Measurements from ENCODE around the gene RHOF.
"Not testable (repeated sequence)": the region's sequence is repeated elsewhere in the genome, so short reads cannot be mapped to it uniquely, and the experiment has no call there.

RHOF gene

DNA sequence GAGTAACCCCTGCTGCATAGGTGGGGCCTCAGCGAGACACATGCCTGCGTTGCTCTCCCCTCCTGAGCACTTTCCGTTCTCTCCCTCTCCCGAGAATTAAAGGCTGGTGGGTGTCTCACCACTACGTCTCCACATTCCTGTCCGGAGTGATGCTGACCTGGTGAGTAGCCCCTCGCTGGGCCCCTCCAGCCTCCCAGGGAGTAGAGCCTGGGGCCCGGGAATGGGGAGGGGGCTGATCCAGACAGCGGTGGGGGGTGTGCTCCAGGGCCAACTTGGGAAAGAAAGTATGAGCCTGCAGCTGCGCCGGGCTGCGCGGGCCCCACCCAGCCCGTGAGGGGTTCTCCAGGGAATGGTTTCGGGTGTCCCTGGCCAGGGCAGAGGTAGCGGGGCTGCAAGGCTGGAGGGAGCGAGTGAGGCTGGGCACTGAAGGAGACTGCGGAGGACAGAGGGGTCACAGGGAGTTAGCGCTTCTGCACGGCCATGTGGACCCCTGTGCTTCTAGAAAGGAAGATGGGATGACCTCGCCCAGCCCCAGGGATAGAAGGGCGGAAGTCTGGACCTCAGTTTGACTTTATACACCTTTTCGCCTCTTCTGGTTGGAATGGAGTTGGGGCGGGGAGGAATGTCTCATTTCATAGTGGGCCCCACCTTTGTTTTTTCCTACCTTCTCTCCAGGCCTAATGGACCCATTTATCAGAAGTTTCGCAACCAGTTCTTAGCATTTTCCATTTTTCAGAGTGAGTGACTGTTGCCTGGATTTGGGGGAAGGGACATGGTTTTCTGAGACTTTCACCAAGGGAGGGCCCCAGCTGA, 22.5 kb downstream of the RHOF start:
- DNase-seq = no peak

DNA sequence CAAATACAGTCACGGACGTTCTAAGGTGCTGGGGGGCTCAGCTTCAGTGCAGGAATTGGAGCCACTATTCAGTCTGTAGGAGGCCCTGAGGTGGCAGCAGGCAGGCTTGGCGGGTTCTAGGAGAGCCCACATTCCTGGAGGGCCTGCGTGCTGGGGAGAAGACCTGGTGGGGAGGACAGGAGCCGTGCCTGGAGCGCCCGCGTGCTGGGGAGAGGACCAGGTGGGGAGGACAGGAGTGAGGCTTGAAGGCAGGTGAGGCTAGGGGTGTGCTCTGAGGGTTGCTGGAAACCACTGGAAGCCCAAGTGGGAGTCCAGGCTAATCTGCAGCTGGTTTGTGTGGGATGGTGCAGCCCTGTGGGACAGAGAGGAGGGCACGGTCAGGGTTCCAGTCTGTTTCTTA, 23.1 kb downstream of the RHOF start:
- no peak for DNase-seq

DNA sequence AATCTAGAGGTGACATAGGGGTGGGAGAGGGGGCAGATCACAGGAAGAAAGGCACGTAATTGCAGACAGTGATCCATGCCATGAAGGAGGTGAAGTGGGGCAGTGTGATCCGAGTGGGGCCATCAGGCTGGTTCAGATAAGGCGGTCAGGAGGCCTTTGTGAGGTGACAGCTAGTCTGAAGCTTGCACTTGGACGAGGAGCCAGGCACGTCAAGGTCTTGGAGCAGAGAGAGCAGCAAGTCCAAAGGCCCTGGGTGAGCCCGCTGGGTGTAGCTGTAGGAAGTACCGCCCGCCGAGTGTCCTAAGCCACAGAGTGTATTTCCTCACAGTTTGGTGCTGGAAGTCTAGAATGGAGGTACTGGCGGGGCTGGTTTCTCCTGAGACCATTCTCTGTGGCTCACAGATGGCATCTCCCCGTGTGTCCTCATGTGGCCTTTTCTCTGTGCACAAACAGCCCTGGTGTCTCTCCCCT, 23.6 kb downstream of the RHOF start:
- no peak for DNase-seq

DNA sequence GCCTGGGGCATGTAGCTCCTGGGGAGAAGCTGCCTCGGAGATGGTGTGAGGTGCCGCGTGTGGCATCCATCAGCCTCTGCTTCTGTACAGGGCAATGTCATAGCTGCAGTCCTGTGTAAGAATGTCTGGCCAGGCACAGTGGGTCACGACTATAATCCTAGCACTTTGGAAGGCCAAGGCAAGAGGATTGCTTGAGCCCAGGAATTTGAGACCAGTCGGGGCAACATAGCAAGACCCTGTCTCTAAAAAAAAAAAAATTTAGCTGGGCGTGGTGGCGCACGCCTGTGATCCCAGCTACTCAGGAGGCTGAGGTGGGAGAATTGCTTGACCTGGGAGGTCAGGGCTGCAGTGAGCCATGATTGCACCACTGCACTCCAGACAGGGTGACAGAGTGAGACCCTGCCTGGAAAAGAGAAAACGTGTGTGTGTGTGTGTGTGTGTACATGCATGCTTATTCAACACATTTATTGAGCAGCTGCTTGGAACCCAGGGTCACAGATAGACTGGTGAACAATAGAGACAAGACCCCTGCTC, 24.1 kb downstream of the RHOF start:
- DNase-seq = no peak

DNA sequence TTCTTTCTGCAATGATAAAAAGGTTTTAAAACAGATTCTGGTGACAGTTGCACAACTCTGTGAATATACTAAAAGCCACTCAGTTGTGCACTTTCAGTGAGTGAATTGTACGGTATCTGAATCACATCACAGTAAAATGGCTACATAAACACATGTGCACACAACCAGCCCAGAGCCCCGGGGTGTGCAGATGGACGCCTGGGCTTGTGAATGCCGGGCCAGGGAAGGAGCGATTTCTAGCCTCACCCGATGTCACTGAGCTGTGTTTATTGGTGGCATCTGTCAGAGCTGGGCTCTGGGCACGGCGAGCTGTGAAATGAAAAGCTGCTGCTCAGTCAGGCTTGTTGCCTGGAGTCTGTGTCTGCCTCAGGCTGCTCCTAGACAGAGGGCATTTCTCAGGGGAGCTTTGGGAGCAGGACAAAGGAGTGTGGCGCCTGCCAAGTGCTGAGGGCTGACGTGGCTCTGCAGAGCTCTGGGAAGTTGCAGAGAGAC, 25.9 kb downstream of the RHOF start:
- no peak for DNase-seq

GRCh38 chr12:121766290-121767039, 27.0 kb downstream of the RHOF start:
- no peak for DNase-seq

- no peak for DNase-seq
Observed at GRCh38 chr12:121765573-121765972, 27.9 kb downstream of the RHOF start.

DNA sequence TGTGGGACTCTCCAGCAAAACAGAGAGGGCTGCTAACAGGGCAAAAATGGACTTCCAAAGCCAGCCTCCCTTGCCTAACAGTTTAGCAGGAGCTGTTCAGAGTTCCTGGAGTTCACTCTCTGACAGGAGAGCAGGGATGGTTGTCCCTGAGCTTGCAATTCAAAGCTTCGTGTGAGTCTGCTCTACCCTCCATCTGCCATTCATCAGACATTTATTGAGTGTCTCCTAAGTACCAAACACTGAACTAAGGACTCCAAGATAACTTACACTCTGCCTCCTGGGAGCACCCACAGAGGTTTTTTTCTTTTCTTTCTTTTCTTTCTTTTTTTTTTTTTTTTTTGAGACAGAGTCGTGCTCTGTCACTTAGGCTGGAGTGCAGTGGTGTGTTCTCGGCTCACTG, 28.7 kb downstream of the RHOF start:
- DNase-seq = no peak

DNA sequence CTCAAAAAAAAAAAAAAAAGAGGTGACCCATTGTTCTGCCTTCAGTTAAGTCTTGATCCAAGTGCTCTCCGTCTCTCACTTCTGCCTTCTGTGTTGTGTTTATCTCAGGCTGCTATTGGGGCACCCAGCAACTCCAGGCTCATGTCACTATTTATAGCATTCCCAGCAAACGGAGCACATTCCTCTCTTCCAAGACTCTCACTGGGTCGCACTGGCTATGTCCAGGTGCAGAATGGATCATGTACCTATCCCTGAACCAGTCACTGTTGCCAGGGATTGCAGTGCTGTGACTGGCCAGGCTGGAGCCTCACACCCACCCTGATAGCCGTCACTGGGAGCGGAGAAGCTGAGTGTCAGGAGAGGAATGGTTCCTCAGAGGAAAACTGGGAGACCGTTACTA, 31.2 kb downstream of the RHOF start:
- DNase-seq = no peak

DNA sequence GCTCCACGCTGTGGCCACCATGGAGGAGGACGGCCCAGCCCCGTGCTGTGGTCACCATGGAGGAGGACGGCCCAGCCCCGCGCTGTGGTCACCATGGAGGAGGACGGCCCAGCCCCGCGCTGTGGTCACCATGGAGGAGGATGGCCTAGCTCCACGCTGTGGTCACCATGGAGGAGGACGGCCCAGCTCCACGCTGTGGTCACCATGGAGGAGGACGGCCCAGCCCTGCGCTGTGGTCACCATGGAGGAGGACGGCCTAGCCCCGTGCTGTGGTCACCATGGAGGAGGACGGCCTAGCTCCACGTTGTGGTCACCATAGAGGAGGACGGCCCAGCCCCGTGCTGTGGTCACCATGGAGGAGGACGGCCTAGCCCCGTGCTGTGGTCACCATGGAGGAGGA, 35.0 kb downstream of the RHOF start:
- not testable (repeated sequence) for DNase-seq

GRCh38 chr12:121755591-121755990, 37.9 kb downstream of the RHOF start:
- DNase-seq = no peak

DNA sequence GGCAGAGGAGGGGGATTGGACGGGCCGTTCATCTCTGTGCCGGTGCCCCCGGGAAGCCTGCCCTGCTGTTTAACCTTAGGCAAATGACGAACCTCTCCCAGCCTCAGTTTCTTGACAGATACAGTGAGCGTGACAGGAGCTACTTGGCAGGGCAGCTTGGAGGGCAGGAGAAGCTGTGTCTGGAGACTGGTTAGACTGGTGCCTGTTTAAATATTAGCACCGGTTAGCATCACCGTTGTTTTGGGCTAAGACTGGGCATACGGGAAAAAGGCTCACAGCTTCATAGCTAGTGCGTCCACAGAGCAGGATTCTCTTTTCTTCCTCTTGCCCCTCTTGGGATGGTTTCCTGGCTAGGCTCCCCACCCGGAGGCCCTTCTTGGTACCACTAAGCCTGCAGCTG, 38.7 kb downstream of the RHOF start:
- no peak for DNase-seq

- DNase-seq = no peak
Observed at GRCh38 chr12:121753844-121754264, 39.6 kb downstream of the RHOF start.

GRCh38 chr12:121751749-121752351, 41.6 kb downstream of the RHOF start:
- no peak for DNase-seq

DNA sequence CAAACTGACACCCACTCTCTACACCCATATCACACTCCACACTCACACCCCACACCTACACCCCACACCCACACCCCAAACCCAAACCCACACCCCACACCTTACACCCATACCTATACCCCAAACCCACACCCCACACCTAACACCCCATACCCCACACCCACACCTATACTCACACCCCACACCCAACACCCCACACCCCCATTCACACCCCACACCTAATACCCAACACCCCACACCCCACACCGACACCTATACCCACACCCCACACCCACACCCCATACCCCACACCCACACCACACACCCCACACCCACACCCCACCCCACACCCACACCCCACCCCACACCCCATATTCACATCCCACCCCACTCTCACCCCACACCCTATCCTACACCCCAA, 42.5 kb downstream of the RHOF start:
- peak; percentile 47 for DNase-seq

- DNase-seq = peak; percentile 51
Observed at GRCh38 chr12:121750507-121750955, 43.0 kb downstream of the RHOF start.

DNA sequence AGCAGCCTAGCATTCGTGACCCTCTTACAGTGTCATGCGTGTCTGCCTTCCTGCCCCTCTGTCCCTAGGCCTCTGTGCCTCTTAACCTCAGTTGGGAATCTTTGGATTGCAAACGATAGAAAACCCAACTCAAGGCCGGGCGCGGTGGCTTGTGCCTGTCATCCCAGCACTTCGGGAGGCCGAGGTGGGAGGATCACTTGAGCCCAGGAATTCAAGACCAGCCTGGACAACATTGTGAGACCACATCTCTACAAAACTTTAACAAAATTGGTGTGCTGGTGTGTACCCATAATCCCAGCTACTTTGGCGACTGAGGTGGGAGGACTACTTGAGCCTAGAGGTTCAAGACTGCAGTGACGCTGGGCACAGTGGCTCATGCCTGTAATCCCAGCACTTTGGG, 44.2 kb downstream of the RHOF start:
- no peak for DNase-seq

DNA sequence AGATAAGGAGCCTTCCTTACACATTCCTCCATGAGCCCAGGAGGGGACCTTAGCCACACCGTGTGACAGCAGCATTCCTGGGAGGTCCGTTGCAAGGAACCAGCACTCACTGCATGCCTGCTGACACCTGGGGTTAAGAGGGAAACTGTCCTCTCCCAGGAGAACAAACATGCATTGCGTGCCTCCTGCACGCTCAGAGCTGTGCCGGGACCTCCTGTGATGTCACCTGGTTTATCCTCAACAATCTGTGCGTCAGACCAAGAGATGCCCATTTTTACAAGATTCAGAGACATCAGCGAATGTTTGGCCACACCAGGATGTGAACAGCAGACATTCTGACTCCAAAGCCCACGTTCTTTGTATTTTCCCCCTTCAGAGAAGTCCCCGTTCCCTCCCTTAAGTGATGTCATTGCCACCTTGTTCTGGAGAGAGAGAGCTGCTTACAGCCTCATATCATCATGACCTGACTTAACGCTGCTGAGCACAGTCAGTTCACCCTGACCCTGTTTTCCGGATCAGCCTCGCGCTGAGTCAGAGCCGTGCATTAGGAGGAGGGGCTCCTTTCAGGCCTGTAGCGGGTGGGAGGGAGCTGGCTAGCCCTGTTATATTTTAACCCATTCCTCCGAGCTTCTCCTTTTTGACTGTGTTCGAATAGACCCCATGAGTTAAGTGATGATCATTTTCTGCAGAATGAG, 44.8 kb downstream of the RHOF start:
- no peak for DNase-seq

DNA sequence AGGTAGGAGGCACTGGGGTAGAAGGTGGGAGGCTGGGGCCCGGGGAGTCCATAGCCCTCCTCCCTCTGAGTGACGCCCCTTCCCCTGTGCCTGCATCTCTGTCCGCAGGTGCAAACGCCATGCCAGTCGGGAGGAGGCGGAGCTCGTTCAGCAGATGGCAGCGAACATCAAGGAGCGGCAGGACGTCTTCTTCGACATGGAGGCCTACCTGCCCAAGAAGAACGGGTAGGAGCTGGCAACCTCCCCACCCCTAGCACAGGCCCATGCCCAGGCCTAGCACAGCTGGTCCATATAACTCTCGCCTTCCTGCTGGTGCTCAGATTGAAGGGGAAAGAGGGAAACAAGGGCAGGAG, 45.3 kb downstream of the RHOF start:
- no peak for DNase-seq

- not testable (repeated sequence) for DNase-seq
Observed at GRCh38 chr12:121745545-121745944, 47.9 kb downstream of the RHOF start.

DNA sequence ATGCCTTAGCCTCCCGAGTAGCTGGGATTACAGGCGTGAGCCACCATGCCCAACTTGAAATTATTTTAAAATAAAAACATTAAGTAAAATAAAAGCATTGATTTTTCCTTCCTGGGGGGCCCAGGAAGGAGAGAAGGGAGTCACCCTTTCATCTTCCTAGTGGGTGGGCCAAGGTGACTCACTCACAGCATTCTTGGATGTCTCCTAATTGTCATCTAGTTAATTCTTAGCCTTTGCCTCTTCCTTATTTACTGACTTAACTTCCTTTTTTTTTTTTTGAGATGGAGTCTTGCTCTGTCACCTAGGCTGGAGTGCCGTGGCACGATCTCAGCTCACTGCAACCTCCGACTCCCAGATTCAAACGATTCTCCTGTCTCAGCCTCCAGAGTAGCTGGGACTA, 51.7 kb downstream of the RHOF start:
- no peak for DNase-seq

DNA sequence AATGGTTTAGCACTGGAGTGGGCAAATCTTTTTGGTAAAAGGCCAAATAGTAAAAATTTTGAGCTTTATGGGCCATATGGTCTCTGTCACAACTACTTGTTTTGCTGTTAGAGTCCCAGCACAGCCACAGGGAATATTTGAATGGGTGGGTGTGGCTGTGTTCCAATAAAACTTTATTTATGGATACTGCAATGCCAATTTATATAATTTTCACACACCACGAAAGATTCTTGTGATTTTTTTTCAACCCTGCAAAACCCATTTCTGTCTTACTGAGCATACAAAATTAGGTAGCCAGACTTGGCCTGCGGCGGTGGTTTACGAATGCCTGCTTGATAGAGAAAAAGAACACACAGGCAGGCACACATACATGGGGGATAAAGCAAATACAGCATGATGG, 52.6 kb downstream of the RHOF start:
- no peak for DNase-seq

GRCh38 chr12:121738340-121738858, 55.1 kb downstream of the RHOF start:
- DNase-seq = no peak

All from CD4-positive, alpha-beta T cell treated with Interleukin-10 for 1 hour (primary cell).